MM.1S (cell line): ENCODE data around the gene IL1RAPL2.

Source experiments
- DNase-seq: peaks from one replicate; pipeline ENCODE4 v3.0.0-alpha.2; 2015
- H2AFZ ChIP-seq: fragments of 300-600 bp; sonication (generic); 2 replicates; pipeline ENCODE4 v1.6.0; 2016; ENCODE audit warnings: antibody characterized with exemption, low read length
- H3F3A ChIP-seq: fragments of 300-600 bp; sonication (generic); 2 replicates; pipeline ENCODE4 v1.6.1; 2016; ENCODE audit warnings: mild to moderate bottlenecking, antibody characterized with exemption, low read length, moderate library complexity, mixed read lengths; ENCODE audit not compliant: insufficient read depth
- H3K27ac ChIP-seq: fragments of 300-600 bp; sonication (generic); 2 replicates; pipeline ENCODE4 v1.5.1; 2016; ENCODE audit warnings: mild to moderate bottlenecking, low read length
- H3K27me3 ChIP-seq: fragments of 300-600 bp; sonication (generic); replicated peaks from 2 replicates; pipeline ENCODE4 v1.6.0; 2016; ENCODE audit warnings: low read length; ENCODE audit not compliant: insufficient read depth
- H3K36me3 ChIP-seq: fragments of 300-600 bp; sonication (generic); replicated peaks from 2 replicates; pipeline ENCODE4 v1.6.1; 2016; ENCODE audit warnings: mild to moderate bottlenecking, low read length, mixed read lengths; ENCODE audit not compliant: insufficient read depth
- H3K4me1 ChIP-seq: fragments of 300-600 bp; sonication (generic); 2 replicates; pipeline ENCODE4 v1.6.1; 2016; ENCODE audit warnings: low read length, mixed read lengths
- H3K4me2 ChIP-seq: fragments of 300-600 bp; sonication (generic); 2 replicates; pipeline ENCODE4 v1.6.0; 2016; ENCODE audit warnings: low read depth, low read length
- H3K4me3 ChIP-seq: fragments of 300-600 bp; sonication (generic); 2 replicates; pipeline ENCODE4 v1.5.1; 2016; ENCODE audit warnings: low read length, mixed read lengths
- H3K79me2 ChIP-seq: fragments of 300-600 bp; sonication (generic); 2 replicates; pipeline ENCODE4 v1.6.1; 2016; ENCODE audit warnings: mixed run types, low read length, mixed read lengths
- H3K9ac ChIP-seq: fragments of 300-600 bp; sonication (generic); 2 replicates; pipeline ENCODE4 v1.6.1; 2016; ENCODE audit warnings: low read length, mixed read lengths
- H3K9me2 ChIP-seq: fragments of 300-600 bp; sonication (generic); replicated peaks from 2 replicates; pipeline ENCODE4 v1.6.1; 2016; ENCODE audit warnings: mild to moderate bottlenecking, low read length, mixed read lengths; ENCODE audit not compliant: insufficient read depth
- H3K9me3 ChIP-seq: fragments of 300-600 bp; sonication (generic); replicated peaks from 2 replicates; pipeline ENCODE4 v1.6.1; 2016; ENCODE audit warnings: mild to moderate bottlenecking, low read length, mixed read lengths; ENCODE audit not compliant: insufficient read depth
- H4K20me1 ChIP-seq: fragments of 300-600 bp; sonication (generic); 2 replicates; pipeline ENCODE4 v1.6.1; 2016; ENCODE audit warnings: mild to moderate bottlenecking, low read length, moderate library complexity, mixed read lengths; ENCODE audit not compliant: insufficient read depth
- CTCF ChIP-seq: fragments of 300-600 bp; sonication (generic); IDR thresholded peaks from 2 replicates; pipeline ENCODE4 v1.5.1; 2016; ENCODE audit warnings: antibody characterized with exemption, low read length, mixed read lengths
- EZH2 ChIP-seq: fragments of 300-600 bp; sonication (generic); optimal IDR thresholded peaks from 2 replicates; pipeline ENCODE3; 2017; ENCODE audit warnings: low read depth, mild to moderate bottlenecking, antibody characterized with exemption, low read length, mixed read lengths
- EZH2phosphoT487 ChIP-seq: fragments of 300-600 bp; sonication (generic); IDR thresholded peaks from 2 replicates; pipeline ENCODE4 v1.6.1; 2018; ENCODE audit warnings: antibody characterized with exemption, low read length

The IL1RAPL2 gene

DNA sequence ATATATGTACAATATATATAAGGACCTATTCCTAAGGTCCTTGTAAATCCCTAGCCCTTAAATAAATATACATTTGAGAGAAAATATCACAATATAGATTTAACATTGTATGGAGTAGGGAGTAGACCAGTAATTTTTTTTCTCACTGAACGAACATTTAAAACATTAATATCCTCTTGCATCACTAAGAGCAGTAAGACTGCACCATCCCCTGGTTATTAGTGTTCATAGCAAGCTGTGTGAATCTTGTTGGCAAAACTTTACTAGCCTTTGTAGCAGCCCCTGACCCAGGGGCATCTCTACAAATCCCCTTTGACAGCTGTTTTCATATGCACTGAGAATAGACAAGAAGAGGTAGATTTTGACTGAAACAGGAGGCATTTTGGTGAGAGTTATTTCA, 146.5 kb downstream of the IL1RAPL2 start:
- H3K27ac ChIP-seq = no peak overlapping the region
- H3K4me3 ChIP-seq = no peak overlapping the region
- no peak overlapping the region for H2AFZ ChIP-seq
- H3K4me2 ChIP-seq = no peak overlapping the region
- no peak for DNase-seq
- H3K9me2 ChIP-seq = no peaks in the 10 kb centered on the region
- H3K9me3 ChIP-seq = no peaks in the 10 kb centered on the region
- no peaks in the 10 kb centered on the region for H3F3A ChIP-seq
- H3K4me1 ChIP-seq = no peaks in the 10 kb centered on the region
- TF ChIP-seq CTCF = no peak
- no peak for TF ChIP-seq EZH2phosphoT487
- no peak for TF ChIP-seq EZH2
- H3K27me3 ChIP-seq = no peaks in the 10 kb centered on the region
- H3K9ac ChIP-seq = no peak overlapping the region
- H4K20me1 ChIP-seq = no peaks in the 10 kb centered on the region
- H3K79me2 ChIP-seq = no peaks in the 10 kb centered on the region
- H3K36me3 ChIP-seq = no peaks in the 10 kb centered on the region

DNA sequence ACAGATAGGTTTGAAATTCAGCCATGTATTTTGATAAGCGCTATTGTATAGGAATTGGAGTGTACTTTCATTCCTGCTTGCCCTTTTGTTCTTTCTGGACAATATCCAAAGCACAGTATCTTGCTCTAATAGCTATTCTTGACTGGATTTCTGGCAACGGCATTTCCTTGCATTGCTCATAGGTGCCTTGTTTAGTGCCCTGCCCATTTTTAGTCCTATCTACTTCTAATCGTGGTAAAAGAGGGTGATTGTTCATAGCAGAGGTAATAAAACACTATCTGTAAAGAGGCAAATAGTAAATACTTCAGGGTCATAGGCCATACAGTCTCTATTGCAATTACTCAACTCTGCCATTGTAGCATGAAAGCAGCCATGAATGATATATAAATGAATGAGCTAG, 155.9 kb downstream of the IL1RAPL2 start:
- Histone ChIP-seq H3K9me2 (no peaks in the 10 kb centered on the region), H3K79me2 (no peaks in the 10 kb centered on the region), H3K9me3 (no peaks in the 10 kb centered on the region), H2AFZ (no peak overlapping the region), H3K36me3 (no peaks in the 10 kb centered on the region), H3F3A (no peaks in the 10 kb centered on the region), H3K27ac (no peak overlapping the region), H4K20me1 (no peaks in the 10 kb centered on the region), H3K4me3 (no peak overlapping the region), H3K4me2 (no peak overlapping the region), H3K9ac (no peak overlapping the region), H3K27me3 (no peaks in the 10 kb centered on the region), H3K4me1 (no peaks in the 10 kb centered on the region)
- no peak for DNase-seq
- TF ChIP-seq EZH2 = no peak
- TF ChIP-seq CTCF = no peak
- TF ChIP-seq EZH2phosphoT487 = no peak

- Histone ChIP-seq H3K9me2 (no peaks in the 10 kb centered on the region), H3F3A (no peaks in the 10 kb centered on the region), H3K27ac (no peak overlapping the region), H4K20me1 (no peaks in the 10 kb centered on the region), H3K36me3 (no peaks in the 10 kb centered on the region), H3K9ac (no peak overlapping the region), H3K79me2 (no peaks in the 10 kb centered on the region), H3K4me1 (no peaks in the 10 kb centered on the region), H3K4me2 (no peak overlapping the region), H3K9me3 (no peaks in the 10 kb centered on the region), H2AFZ (no peak overlapping the region), H3K27me3 (no peaks in the 10 kb centered on the region), H3K4me3 (no peak overlapping the region)
- DNase-seq = no peak
- TF ChIP-seq EZH2 = no peak
- TF ChIP-seq EZH2phosphoT487 = no peak
- TF ChIP-seq CTCF = no peak
Observed at GRCh38 chrX:104728456-104728855, 162.5 kb downstream of the IL1RAPL2 start.
